ENCODE data around the gene VSTM4. TPM values are rescaled to one million over a fixed set of nuclear protein-coding genes. Genes with fewer than 3 reads are reported as not detected.

The VSTM4 gene
- total and polyA plus RNA-seq, 9 donors = 17.3 to 68.9 (median 42.9) TPM

DNA sequence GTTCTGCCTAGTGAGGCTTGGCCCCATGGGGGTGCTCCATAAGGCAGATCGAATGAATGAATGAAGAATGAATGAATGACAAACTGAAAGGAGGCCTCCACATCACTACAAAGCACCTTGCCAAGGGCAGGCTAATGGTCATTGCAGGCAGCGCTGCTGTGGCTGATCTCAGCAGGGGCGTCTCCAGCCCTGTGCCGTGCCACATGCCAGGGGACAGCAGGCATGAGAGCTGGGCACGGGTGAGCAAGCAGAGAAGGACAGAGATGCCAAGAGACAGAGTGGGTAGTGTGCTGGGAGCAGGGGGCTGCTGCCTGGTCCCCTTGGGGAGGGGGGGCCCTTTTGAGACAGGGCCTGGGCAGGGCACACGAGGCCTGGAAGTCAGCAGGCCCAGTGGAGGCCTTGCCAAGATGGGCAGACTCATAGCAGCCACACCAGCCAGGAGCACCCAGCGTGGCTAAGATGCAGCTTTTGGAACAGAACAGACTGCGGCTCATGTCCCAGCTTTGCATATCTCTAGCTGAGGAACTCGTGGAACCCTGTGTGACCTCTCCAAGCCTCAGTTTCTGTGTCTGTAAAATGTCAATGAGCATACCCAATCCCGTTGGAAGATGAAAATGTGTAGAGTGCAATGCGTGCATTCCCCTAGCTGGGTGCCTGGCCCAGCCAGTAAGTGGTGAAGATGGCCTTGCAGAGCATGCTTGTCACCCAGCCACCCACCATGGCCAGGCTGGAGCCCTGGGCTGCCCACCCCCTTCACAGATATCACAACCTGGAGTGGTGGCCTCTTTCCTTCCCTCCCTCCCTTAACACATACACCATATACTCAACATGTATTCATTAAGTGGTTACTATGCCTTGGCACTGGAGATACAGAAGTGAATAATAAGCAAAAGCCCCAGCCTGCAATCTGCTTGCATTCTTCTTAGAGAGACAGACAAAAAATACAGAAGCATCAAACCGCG, 114.6 kb downstream of the VSTM4 start:
- intact Hi-C loops (cut with DNase I) = no loop called here
- Histone ChIP-seq H3K4me1 (ENCODE audit: insufficient read depth) (peaks cover 11% of the 10 kb centered on the region), H3K9me3 (no peaks in the 10 kb centered on the region), H3K4me3 (no peak overlapping the region), H3K27ac (peak overlapping the region in 1 of 2 donors; percentile 12), H3K27me3 (no peaks in the 10 kb centered on the region), H3K36me3 (no peaks in the 10 kb centered on the region)
- DNase-seq = no peak
- TF ChIP-seq POLR2A (IDR thresholded peaks at IDR 0.05) (no peak), EP300 (IDR thresholded peaks at IDR 0.05) (no peak)
- TF ChIP-seq, protein P1, sequence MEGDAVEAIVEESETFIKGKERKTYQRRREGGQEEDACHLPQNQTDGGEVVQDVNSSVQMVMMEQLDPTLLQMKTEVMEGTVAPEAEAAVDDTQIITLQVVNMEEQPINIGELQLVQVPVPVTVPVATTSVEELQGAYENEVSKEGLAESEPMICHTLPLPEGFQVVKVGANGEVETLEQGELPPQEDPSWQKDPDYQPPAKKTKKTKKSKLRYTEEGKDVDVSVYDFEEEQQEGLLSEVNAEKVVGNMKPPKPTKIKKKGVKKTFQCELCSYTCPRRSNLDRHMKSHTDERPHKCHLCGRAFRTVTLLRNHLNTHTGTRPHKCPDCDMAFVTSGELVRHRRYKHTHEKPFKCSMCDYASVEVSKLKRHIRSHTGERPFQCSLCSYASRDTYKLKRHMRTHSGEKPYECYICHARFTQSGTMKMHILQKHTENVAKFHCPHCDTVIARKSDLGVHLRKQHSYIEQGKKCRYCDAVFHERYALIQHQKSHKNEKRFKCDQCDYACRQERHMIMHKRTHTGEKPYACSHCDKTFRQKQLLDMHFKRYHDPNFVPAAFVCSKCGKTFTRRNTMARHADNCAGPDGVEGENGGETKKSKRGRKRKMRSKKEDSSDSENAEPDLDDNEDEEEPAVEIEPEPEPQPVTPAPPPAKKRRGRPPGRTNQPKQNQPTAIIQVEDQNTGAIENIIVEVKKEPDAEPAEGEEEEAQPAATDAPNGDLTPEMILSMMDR (IDR thresholded peaks at IDR 0.05) = no peak
- WGBS, 3 donors = 81 to 86% (median 82%) methylated on average over 12 to 13 of the region's 13 CpGs

GRCh38 chr10:48999346-48999745, 116.0 kb downstream of the VSTM4 start:
- Histone ChIP-seq H3K36me3 (no peaks in the 10 kb centered on the region), H3K27me3 (no peaks in the 10 kb centered on the region), H3K9me3 (no peaks in the 10 kb centered on the region), H3K4me1 (ENCODE audit: insufficient read depth) (peaks cover 11% of the 10 kb centered on the region), H3K27ac (no peak overlapping the region), H3K4me3 (no peak overlapping the region)
- DNase-seq = no peak
- 94 to 98% (median 94%) methylated on average over 2 of the region's 2 CpGs for WGBS, 3 donors
- TF ChIP-seq POLR2A (IDR thresholded peaks at IDR 0.05) = no peak
- TF ChIP-seq EP300 (IDR thresholded peaks at IDR 0.05) = no peak
- TF ChIP-seq, protein P1 (IDR thresholded peaks at IDR 0.05) = no peak
- intact Hi-C loops (cut with DNase I) = no loop called here

GRCh38 chr10:48996329-48996728, 119.0 kb downstream of the VSTM4 start:
- H3K9me3 ChIP-seq = no peaks in the 10 kb centered on the region
- WGBS, 3 donors = 53 to 78% (median 65%) methylated on average over 3 of the region's 3 CpGs
- H3K27me3 ChIP-seq = no peaks in the 10 kb centered on the region
- no peak overlapping the region for H3K27ac ChIP-seq
- intact Hi-C loops (cut with DNase I) = no loop called here
- no peaks in the 10 kb centered on the region for H3K36me3 ChIP-seq
- peaks cover under 1% of the 10 kb centered on the region for H3K4me1 ChIP-seq (ENCODE audit: insufficient read depth)
- no peak overlapping the region for H3K4me3 ChIP-seq
- DNase-seq = no peak
- TF ChIP-seq, protein P1 (IDR thresholded peaks at IDR 0.05) = no peak
- no peak for TF ChIP-seq EP300 (IDR thresholded peaks at IDR 0.05)
- no peak for TF ChIP-seq POLR2A (IDR thresholded peaks at IDR 0.05)

DNA sequence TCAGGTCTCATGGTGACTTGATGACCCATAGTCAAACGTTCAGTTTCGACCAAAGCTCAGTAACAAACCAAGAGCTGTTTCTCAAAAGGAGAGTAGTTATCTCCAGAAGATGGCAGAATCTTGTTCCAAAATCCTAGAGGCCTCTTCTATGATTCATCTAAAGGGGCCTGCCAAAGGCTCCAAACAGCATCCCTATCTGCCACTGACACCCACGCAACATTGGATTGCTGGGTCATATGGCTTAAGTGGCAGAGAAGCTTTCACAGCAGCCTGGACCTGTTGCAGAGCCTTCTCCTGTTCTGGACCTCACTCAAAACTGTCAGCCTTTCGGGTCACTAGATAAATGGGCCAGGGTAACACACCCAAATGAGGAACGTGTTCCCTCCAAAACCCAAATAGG, 121.7 kb downstream of the VSTM4 start:
- intact Hi-C loops (cut with DNase I) = no loop called here
- no peak for DNase-seq
- no peak for TF ChIP-seq POLR2A (IDR thresholded peaks at IDR 0.05)
- TF ChIP-seq EP300 (IDR thresholded peaks at IDR 0.05) = no peak
- TF ChIP-seq, protein P1 (IDR thresholded peaks at IDR 0.05) = no peak

More for the DNA sequence above, 121.7 kb downstream of the VSTM4 start:
- 74 to 93% (median 88%) methylated on average over 5 of the region's 5 CpGs for WGBS, 3 donors
- Histone ChIP-seq H3K9me3 (no peaks in the 10 kb centered on the region), H3K4me3 (no peak overlapping the region), H3K27ac (no peak overlapping the region), H3K4me1 (ENCODE audit: insufficient read depth) (no peaks in the 10 kb centered on the region), H3K27me3 (no peaks in the 10 kb centered on the region), H3K36me3 (no peaks in the 10 kb centered on the region)

Data from ovary (tissue), 9 donors.